Measurements from ENCODE around the gene PRDX3. TPM values are rescaled to one million over a fixed set of nuclear protein-coding genes. Genes with fewer than 3 reads are reported as not detected.

The PRDX3 gene
- total and polyA plus RNA-seq, 12 donors, result 150 to 935 (median 425) TPM

DNA sequence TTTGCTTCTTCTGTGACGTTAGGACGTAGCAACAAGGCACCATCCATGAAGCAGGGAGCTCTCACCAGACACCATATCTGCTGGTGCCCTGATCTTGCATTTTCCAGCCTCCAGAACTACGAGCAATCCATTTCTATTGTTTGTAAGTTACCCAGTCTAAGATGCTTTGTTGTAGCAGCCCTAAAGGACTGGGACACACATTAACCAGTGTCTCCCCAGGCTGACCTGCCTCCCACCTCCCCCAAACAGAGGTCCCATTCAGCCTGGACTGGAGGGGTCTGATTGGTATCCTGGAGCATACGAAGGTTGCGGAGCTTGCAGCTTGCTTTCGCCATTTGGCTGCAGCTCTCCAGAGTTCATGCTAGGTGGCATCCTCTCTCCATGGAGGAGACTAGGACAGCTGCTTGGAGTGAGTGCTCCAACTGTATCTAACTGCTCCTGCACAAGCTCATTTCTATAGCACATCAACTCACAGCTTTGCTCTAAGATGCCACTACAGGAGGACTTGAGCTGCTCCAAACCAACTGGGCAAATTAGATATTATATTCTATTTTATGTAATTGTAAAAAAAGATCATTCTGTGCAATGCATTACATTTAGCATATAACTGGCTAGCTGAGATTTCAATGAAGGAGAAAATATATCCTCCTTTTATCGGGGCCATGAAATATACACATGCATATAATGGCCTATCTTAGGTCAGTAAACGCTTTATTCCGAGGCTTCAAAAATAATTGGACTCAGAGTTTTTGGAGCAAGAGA lies 20.8 kb upstream of the PRDX3 start:
- WGBS, 4 donors, result 31 to 45% (median 38%) methylated on average over 9 of the region's 9 CpGs
- Histone ChIP-seq H3K27ac (no peak overlapping the region), H3K9me3 (replicated peaks in 1 of 3) (no peaks in the 10 kb centered on the region), H3K4me1 (replicated peaks in 1 of 2) (no peaks in the 10 kb centered on the region), H3K27me3 (no peaks in the 10 kb centered on the region), H3K4me3 (no peak overlapping the region), H3K36me3 (replicated peaks in 1 of 2) (no peaks in the 10 kb centered on the region)
- peak; percentile 66 to 86 (median 76) for DNase-seq
- intact Hi-C loops (cut with DNase I), result loop anchor here in 1 of 2 donors (2.0 kb wide), 1 partner anchor 245 kb away; no protein-coding TSS in a partner anchor
- TF ChIP-seq, protein P1, sequence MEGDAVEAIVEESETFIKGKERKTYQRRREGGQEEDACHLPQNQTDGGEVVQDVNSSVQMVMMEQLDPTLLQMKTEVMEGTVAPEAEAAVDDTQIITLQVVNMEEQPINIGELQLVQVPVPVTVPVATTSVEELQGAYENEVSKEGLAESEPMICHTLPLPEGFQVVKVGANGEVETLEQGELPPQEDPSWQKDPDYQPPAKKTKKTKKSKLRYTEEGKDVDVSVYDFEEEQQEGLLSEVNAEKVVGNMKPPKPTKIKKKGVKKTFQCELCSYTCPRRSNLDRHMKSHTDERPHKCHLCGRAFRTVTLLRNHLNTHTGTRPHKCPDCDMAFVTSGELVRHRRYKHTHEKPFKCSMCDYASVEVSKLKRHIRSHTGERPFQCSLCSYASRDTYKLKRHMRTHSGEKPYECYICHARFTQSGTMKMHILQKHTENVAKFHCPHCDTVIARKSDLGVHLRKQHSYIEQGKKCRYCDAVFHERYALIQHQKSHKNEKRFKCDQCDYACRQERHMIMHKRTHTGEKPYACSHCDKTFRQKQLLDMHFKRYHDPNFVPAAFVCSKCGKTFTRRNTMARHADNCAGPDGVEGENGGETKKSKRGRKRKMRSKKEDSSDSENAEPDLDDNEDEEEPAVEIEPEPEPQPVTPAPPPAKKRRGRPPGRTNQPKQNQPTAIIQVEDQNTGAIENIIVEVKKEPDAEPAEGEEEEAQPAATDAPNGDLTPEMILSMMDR (IDR thresholded peaks at IDR 0.05), result peak; percentile 46 to 85 (median 76)
- no peak for TF ChIP-seq POLR2A (IDR thresholded peaks at IDR 0.05)

DNA sequence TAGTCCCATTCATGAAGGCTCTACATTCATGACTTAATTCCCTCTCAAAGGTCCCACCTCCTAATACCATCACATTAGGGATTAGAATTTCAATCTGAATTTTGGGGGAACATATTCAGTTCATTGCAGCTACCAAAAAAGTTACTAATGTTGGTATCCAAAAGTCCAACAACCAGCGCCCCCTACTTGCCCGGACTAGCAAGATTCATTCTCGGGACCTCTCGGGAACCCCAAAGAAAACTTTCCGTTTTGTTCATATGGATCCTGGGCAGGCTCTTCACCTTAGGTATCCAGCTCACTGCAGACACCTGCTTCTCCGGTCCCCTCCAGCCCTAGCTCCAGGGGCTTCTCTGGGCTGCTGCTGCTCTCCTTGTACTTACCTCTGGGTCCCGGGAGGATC lies 19.8 kb upstream of the PRDX3 start:
- peak in 2 of 7 donors; percentile 38 to 50 for DNase-seq
- WGBS, 4 donors, result 37 to 60% (median 50%) methylated on average over 7 of the region's 7 CpGs
- intact Hi-C loops (cut with DNase I), result loop anchor here in 1 of 2 donors (2.0 kb wide), 1 partner anchor 246 kb away; no protein-coding TSS in a partner anchor
- no peaks in the 10 kb centered on the region for H3K36me3 ChIP-seq (replicated peaks in 1 of 2)
- H3K9me3 ChIP-seq (replicated peaks in 1 of 3), result no peaks in the 10 kb centered on the region
- no peak overlapping the region for H3K4me3 ChIP-seq
- no peaks in the 10 kb centered on the region for H3K27me3 ChIP-seq
- no peaks in the 10 kb centered on the region for H3K4me1 ChIP-seq (replicated peaks in 1 of 2)
- no peak overlapping the region for H3K27ac ChIP-seq
- TF ChIP-seq POLR2A (IDR thresholded peaks at IDR 0.05), result no peak
- TF ChIP-seq, protein P1 (IDR thresholded peaks at IDR 0.05), result peak in 4 of 6 experiments; percentile 17 to 35 (median 31)

DNA sequence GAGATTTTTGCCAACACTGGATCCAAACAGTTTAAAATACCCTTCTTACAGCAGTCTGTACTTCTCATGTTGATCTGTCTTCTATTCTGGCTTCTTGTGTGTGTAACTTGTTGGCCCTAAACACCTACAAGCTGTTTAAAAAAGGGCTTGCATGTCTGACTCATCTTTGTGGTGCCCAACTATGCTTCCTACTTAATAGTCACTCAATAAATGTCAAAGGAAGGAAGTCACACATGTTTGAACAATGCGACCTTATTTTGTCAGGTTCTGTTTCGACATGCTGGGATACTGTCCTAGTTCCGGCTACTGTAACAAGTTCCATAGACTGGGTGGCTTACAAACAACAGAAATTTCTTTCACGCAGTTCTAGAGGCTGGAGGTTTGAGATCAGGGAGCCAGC lies 19.3 kb upstream of the PRDX3 start:
- intact Hi-C loops (cut with DNase I), result loop anchor here in 1 of 2 donors (2.0 kb wide), 1 partner anchor 247 kb away; no protein-coding TSS in a partner anchor
- TF ChIP-seq, protein P1 (IDR thresholded peaks at IDR 0.05), result no peak
- TF ChIP-seq POLR2A (IDR thresholded peaks at IDR 0.05), result no peak

DNA sequence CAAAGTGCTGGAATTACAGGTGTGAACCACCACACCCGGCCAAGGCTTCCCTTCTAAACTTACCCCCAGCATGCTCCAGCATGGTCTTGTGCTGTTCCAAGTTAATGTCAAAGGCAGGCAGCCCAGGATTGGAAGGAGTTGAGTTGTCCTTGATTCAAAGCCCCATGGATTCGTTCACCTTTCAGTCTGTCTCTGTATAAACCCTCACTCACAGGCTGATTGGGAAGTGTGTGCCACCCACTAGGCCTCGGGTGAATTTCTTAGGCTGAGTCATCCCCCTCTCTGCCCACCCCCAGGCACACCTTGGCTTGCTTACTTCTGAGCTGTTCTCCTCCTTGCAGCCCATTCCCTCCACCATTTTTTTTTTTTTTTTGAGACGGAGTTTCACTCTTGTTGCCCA lies 13.3 kb upstream of the PRDX3 start:
- no peak for DNase-seq
- TF ChIP-seq, protein P1 (IDR thresholded peaks at IDR 0.05), result no peak
- Histone ChIP-seq H3K27me3 (no peaks in the 10 kb centered on the region), H3K4me3 (no peak overlapping the region), H3K27ac (no peak overlapping the region), H3K4me1 (replicated peaks in 1 of 2) (no peaks in the 10 kb centered on the region), H3K9me3 (replicated peaks in 1 of 3) (no peaks in the 10 kb centered on the region), H3K36me3 (replicated peaks in 1 of 2) (no peaks in the 10 kb centered on the region)
- intact Hi-C loops (cut with DNase I), result no loop called here
- WGBS, 4 donors, result 54 to 80% (median 62%) methylated on average over 4 of the region's 4 CpGs

More for the DNA sequence above, 19.3 kb upstream of the PRDX3 start:
- Histone ChIP-seq H3K27me3 (no peaks in the 10 kb centered on the region), H3K27ac (no peak overlapping the region), H3K4me3 (no peak overlapping the region), H3K9me3 (replicated peaks in 1 of 3) (no peaks in the 10 kb centered on the region), H3K36me3 (replicated peaks in 1 of 2) (no peaks in the 10 kb centered on the region), H3K4me1 (replicated peaks in 1 of 2) (no peaks in the 10 kb centered on the region)
- DNase-seq, result no peak
- WGBS, 4 donors, result 48 to 70% (median 57%) methylated on average over 4 of the region's 4 CpGs

Data from adrenal gland (tissue), 12 donors.